ENCODE results near the gene ZDHHC14.
"Not testable (repeated sequence)": the region's sequence is repeated elsewhere in the genome, so short reads cannot be mapped to it uniquely, and the experiment has no call there.

The ZDHHC14 gene

DNA sequence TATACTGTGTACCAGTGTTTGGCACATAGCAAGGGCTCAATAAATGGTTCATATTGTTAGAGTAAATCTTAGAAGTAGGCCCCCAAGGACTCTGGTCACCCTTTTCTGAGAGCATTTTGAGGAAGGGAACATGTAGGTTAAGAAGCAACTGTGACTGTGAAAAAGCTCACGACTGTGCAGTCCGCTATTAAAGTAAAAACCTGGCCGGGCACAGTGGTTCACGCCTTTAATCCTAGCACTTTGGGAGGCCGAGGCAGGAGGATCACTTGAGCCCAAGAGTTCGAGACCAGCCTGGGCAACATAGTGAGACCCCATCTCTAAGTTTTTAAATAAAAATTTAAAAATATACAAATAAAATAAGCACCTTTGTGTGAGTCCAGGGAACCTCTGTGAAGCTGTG, 5.0 kb downstream of the ZDHHC14 start:
- TF ChIP-seq CTCF (IDR thresholded peaks at IDR 0.05; ENCODE audit: control insufficient read depth, extremely low read depth, insufficient read depth): no peak
- no peak overlapping the region for H3K4me3 ChIP-seq (ENCODE audit: low read depth, low read length)
- no peak for DNase-seq (ENCODE audit: low read depth)

DNA sequence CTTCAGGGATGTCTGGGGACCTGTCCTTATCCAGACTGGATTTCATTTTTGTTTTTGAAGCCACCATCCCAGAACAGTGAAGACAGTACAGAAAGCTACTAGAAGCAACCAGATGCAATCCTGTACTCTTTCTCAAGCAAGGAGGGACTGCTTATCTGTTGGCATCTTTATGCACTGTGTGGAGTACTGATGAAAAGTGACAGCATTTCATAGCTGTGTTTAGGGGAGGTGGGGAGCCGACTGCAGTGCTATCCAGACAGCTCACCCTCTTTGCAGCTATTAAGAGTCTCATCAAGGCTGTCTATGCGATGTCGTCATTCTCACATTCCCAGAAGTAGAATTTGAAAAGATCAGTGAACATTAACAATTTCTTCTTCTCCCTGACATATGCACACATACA, 5.5 kb downstream of the ZDHHC14 start:
- DNase-seq (ENCODE audit: low read depth): no peak
- TF ChIP-seq CTCF (IDR thresholded peaks at IDR 0.05; ENCODE audit: control insufficient read depth, extremely low read depth, insufficient read depth): no peak
- no peak overlapping the region for H3K4me3 ChIP-seq (ENCODE audit: low read depth, low read length)

DNA sequence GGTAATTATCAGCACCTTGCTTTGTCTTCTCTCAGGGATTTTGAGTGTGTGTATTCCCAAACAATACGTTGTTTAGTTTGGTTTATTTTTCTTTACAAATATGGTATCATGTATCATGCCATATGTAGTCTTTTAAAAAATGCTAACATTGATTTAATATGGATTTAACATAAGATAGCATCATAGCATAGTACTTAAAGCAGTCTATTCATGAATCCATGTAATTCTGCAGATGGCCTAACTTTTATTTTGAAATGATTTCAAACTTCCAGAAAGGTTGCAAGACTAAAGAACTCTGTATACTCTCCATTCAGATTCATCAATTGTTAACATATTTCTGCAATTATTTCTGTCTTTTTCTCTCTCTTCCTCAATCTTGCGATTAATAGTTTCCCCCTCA, 7.9 kb downstream of the ZDHHC14 start:
- no peak overlapping the region for H3K4me3 ChIP-seq (ENCODE audit: low read depth, low read length)
- DNase-seq (ENCODE audit: low read depth): no peak
- no peak for TF ChIP-seq CTCF (IDR thresholded peaks at IDR 0.05; ENCODE audit: control insufficient read depth, extremely low read depth, insufficient read depth)

GRCh38 chr6:157390273-157391060, 9.5 kb downstream of the ZDHHC14 start:
- TF ChIP-seq CTCF (IDR thresholded peaks at IDR 0.05; ENCODE audit: control insufficient read depth, extremely low read depth, insufficient read depth): no peak
- no peak overlapping the region for H3K4me3 ChIP-seq (ENCODE audit: low read depth, low read length)
- no peak for DNase-seq (ENCODE audit: low read depth)

- H3K4me3 ChIP-seq (ENCODE audit: low read depth, low read length): no peak overlapping the region
- TF ChIP-seq CTCF (IDR thresholded peaks at IDR 0.05; ENCODE audit: control insufficient read depth, extremely low read depth, insufficient read depth): no peak
- DNase-seq (ENCODE audit: low read depth): no peak
Observed at GRCh38 chr6:157392927-157393668, 12.1 kb downstream of the ZDHHC14 start.

DNA sequence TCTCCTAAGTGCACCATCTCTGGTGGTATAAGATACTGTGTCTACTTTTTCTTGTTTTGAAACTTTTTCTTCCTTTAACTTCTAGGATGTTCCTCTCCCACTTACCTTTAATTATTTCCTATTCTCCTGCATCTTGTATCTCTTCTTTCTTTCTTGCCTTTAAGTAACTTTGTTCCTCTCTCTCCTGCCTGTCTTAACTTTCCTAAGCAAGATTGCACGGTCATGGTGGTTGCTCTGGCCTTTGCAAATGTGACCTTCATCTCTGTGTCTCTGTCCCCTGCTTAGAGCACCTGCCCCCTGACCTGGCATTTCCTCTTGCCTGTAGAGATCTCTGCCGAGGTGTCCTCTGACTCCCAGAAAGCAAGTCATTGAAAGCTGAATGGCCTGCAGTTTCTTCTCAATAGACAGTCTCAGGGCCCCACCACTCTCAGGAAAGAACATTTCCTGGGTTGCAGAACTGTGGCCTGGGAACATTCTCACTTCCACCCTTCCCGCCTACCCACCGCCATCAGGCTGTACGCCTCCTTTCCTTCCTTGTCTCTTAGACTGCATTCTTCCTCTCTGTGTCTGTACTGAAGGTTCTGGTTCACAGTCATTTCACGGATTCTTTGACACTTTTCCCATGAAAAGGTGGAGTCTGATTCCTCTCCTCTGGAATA, 12.8 kb downstream of the ZDHHC14 start:
- no peak for TF ChIP-seq CTCF (IDR thresholded peaks at IDR 0.05; ENCODE audit: control insufficient read depth, extremely low read depth, insufficient read depth)
- DNase-seq (ENCODE audit: low read depth): no peak
- H3K4me3 ChIP-seq (ENCODE audit: low read depth, low read length): no peak overlapping the region

GRCh38 chr6:157395199-157395598, 14.2 kb downstream of the ZDHHC14 start:
- DNase-seq (ENCODE audit: low read depth); H3K4me3 ChIP-seq (ENCODE audit: low read depth, low read length): not testable (repeated sequence)
